GM19193 (cell line): Measurements from ENCODE around the gene ADRA1B.

Source experiments
- POLR2A ChIP-seq: IDR thresholded peaks from 4 replicates; pipeline ENCODE4 v1.6.1; 2011; ENCODE audit not compliant: insufficient read depth, insufficient read length; ENCODE audit errors: extremely low read depth

The ADRA1B gene

GRCh38 chr5:159936686-159937329 lies 20.5 kb downstream of the ADRA1B start:
- no peak for TF ChIP-seq POLR2A

GRCh38 chr5:159937580-159937979 lies 21.3 kb downstream of the ADRA1B start:
- TF ChIP-seq POLR2A, result no peak

GRCh38 chr5:159943326-159943725 lies 27.0 kb downstream of the ADRA1B start:
- no peak for TF ChIP-seq POLR2A

GRCh38 chr5:159944056-159944600 lies 27.8 kb downstream of the ADRA1B start:
- TF ChIP-seq POLR2A, result no peak

- no peak for TF ChIP-seq POLR2A
Observed at GRCh38 chr5:159945359-159945758, 29.1 kb downstream of the ADRA1B start.

GRCh38 chr5:159947708-159948358 lies 31.6 kb downstream of the ADRA1B start:
- no peak for TF ChIP-seq POLR2A

GRCh38 chr5:159951387-159951786 lies 35.1 kb downstream of the ADRA1B start:
- no peak for TF ChIP-seq POLR2A

- TF ChIP-seq POLR2A, result no peak
Observed at GRCh38 chr5:159951834-159952233, 35.6 kb downstream of the ADRA1B start.

- TF ChIP-seq POLR2A, result no peak
Observed at GRCh38 chr5:159953609-159954008, 37.3 kb downstream of the ADRA1B start.

GRCh38 chr5:159955056-159955624 lies 38.9 kb downstream of the ADRA1B start:
- no peak for TF ChIP-seq POLR2A

GRCh38 chr5:159956074-159956473 lies 39.8 kb downstream of the ADRA1B start:
- TF ChIP-seq POLR2A, result no peak

- TF ChIP-seq POLR2A, result no peak
Observed at GRCh38 chr5:159961176-159962160, 45.2 kb downstream of the ADRA1B start.

GRCh38 chr5:159962214-159962613 lies 45.9 kb downstream of the ADRA1B start:
- no peak for TF ChIP-seq POLR2A

- TF ChIP-seq POLR2A, result no peak
Observed at GRCh38 chr5:159963935-159964334, 47.7 kb downstream of the ADRA1B start.
